Measurements from ENCODE around the gene ZBTB48.

The ZBTB48 gene

DNA sequence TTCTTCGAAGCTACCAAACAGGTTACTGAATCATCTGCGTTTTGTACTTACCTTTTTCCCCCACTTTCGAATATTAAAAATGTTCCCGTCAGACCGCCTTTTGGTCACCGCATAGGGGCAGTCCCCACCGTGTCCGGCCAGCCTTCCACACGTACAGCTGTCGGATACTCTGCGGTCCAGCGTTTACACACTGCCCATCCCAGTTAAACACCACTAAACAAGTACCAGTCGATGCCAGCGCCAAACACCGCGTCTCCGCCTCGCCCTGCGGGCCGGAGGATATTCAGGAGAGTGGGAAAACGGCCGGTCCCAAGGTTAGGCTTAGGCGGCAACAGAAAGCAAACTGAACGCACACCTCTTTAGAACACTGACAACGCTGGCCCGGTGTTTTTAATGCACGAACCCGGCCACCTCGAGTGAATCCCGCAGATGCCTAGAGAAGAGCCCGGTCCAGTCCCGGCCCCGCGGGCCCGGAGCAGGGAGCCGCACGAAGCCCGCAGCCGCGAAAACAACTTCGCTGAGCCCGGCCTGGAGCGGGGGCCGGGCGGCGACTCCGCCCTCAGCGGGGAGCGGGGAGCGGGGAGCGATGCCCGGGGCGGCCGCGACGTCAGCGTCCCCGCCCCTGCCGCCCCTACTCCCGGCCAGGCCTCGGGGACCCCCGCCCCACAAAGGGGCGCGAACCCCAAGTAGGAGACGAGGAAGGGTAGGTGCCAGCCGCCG, 33.0 kb downstream of the ZBTB48 start:
- DNase-seq (ENCODE audit: low read depth, low spot score) = no peak

GRCh38 chr1:6613361-6614018, 33.7 kb downstream of the ZBTB48 start, which contains the start of gene PHF13:
Gene PHF13, plus strand, starts transcription at chr1:6613731. Its CDS starts 336 bp downstream, at chr1:6614067.
- peak; percentile 98 for DNase-seq (ENCODE audit: low read depth, low spot score)

DNA sequence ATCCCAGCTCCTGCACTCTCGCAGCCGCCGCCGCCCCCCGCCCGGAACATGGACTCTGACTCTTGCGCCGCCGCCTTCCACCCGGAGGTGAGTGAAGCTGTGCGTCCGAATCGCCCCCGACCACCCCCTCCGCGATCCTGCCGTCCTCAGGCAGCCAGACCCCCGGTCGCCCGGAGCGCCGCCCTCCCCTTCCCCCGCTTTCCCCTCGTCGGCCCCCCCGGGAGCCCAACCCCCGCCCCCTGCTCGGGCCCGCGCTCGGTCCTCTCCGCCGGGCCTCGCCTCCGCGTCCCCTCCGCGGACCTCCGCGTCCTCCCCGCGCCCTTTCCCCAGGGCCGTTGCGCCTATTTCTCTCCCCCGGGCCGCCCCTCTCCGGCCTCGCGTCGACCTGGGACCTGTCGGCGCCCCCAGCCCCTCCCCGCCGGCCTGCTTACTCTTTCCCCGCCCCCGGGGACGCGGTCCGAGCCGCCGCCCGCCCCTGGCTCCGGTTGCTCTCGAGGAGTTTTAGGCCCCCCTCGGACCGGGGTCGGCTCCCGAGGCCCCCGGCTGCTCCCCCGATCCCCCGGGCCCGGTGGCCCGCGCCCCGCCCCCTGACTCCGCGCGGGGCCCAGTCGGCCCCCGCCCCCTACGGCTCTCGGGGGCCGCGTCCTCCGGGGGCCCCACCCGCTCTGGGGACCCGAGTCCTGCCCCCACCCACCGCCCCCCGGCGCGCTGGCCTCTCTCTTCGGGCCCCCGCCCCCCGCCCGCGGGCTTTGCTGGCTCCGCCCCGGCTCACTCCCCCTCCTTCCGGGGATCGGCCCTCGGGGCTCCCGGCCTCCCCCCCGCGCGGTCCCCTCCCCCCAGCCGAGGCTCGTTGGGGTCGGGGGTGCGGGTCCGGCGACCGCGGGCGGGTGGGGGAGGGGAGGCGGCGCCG, 34.5 kb downstream of the ZBTB48 start:
- DNase-seq (ENCODE audit: low read depth, low spot score) = peak; percentile 30

DNA sequence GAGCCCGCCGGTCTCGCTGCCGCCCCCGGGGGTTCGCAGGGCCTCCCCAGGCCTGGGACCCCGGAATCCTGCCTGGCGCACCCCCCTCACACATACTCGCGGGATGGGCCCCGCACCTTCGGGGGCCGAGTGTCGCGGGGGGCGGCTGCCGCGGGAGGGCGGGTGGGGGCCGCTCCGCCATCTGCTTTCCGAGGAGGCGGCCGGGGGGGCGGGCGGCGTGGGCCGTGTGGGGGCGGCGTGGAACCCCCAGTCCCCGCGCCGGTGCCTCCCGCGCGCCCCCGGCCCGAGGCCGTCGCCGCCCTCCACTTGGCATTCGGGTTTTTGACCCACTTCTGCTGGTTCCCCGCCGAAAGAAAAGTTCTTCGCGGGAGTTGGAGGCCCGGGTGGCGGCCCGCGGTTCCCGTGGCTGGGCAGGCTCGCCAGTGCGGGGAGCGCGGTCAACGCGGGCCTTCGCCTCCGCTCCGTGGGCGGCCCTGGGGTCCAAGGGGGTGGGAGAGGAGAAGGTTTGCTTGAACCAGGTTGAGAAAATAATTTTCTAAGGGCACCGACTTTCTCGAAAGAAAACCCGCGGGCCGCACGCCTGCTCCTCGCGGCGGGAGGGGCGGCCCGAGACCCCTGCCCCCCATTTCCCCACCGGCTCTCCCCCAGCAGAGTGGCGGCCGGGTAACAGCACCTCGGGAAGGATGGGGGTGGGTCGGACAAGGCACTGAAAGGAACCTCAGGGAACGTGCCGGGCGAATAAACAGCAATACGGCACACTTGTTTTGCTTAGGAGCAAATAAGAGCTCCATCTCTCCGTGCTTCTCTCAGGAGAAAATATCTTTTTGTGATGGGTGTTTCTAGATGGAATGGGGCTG, 35.4 kb downstream of the ZBTB48 start:
- no peak for DNase-seq (ENCODE audit: low read depth, low spot score)

GRCh38 chr1:6619045-6619444, 39.3 kb downstream of the ZBTB48 start:
- DNase-seq (ENCODE audit: low read depth, low spot score) = no peak

- DNase-seq (ENCODE audit: low read depth, low spot score) = no peak
Observed at GRCh38 chr1:6621429-6622391, 41.9 kb downstream of the ZBTB48 start.

- DNase-seq (ENCODE audit: low read depth, low spot score) = no peak
Observed at GRCh38 chr1:6622396-6623152, 42.8 kb downstream of the ZBTB48 start.

DNA sequence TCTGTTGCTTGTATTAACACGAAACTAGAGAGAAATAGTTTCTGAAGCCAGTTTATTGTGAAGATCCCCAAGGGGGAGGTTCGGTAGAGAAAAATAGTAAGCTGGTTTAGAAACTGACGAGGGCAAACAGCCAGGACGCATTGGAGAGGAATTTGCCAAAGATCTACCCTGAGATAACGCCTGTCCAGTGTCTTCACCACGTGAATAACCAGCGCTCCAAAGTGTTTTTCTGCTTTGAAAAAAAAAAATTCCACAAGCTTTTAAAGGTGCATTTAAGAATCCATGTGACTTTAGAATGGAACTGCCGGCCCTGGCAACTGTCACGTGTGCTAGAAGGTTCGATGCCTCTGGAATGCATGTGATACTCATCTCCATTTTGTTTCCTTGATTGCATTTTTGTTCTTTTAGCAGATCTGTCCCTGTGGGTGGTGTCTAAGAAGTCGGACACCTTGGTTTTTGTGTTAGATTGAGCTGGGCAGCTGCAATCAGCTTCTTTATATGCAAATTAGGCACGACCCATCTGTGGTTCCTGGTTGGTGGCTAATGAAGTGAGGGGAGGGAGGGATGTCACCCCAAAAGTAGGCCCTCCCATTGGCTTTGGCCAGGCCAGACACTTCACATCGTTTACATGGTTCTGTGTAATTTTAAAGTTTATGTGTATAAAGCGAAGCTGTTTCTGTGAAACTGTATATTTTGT, 43.6 kb downstream of the ZBTB48 start:
- no peak for DNase-seq (ENCODE audit: low read depth, low spot score)

GRCh38 chr1:6624710-6625583, 45.2 kb downstream of the ZBTB48 start, which contains the start of gene THAP3:
Gene THAP3, plus strand, starts transcription at chr1:6624868. Its CDS starts 351 bp downstream, at chr1:6625219.
- DNase-seq (ENCODE audit: low read depth, low spot score) = peak; percentile 75

DNA sequence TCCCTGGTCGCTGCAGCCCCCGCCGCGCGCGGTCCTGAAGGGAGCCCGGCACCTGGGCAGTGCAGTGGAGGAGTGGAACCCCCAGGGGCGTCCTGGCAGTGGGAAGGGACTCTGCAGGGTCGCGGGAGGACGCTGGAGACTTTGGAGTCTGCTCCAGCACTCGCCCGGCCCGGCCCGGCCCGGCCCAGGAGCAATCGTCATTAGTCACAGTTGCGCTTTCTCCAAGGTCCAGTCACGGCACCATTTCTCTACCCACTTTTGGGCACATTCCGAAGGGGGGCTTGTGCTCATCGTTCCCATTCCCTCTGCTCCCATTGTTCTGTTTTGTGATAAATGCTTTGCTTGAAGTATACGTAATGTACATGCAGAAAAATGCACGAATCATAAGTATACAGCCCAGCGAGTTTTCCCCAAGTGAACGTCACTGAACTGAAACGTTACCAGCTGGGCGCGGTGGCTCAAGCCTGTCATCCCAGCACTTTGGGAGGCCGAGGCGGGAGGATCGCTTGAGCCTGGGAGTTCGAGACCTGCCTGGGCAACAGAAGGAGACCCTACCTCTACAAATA, 45.9 kb downstream of the ZBTB48 start:
- no peak for DNase-seq (ENCODE audit: low read depth, low spot score)

DNA sequence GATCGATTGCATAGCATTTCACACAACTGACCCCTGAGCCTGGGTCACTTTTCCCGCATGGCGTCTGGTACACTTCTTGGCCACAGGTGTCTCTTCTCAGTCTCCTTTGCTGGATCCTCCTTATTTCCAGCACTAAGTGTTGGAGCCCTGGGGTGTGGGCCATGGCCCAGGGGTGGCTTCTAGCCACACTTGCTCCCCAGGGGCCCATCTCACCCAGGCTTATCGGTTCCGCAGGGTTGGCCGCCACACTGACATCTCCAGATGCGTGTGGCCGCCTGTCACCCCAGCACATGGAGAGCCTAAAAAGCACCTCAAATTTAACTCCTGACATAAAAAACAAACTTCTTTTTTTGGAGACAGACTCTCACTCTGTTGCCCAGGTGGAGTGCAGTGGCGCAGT, 47.2 kb downstream of the ZBTB48 start:
- DNase-seq (ENCODE audit: low read depth, low spot score) = no peak

GRCh38 chr1:6627841-6628545, 48.2 kb downstream of the ZBTB48 start:
- DNase-seq (ENCODE audit: low read depth, low spot score) = no peak

DNA sequence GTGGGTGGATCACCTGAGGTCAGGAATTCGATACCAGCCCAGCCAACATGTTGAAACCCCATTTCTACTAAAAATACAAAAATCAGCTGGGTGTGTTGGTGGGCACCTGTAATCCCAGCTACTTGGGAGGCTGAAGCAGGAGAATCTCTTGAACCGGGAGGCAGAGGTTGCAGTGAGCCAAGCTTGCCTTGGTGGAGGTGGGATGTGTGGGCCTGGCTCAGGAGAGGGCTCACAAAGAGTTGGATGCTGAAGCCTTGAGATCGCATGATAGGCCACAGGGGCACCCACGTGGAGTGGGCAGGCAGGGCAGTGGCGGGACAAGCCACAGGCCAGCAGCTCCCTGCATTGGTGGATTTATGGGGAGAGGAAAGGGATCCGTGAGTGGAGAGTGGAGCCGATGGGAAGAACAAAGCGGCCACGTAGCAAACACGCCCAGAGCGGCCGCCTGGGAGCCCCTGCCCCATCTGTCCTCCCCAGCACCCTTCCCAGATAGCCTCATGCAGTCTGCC, 49.2 kb downstream of the ZBTB48 start:
- DNase-seq (ENCODE audit: low read depth, low spot score) = no peak

DNA sequence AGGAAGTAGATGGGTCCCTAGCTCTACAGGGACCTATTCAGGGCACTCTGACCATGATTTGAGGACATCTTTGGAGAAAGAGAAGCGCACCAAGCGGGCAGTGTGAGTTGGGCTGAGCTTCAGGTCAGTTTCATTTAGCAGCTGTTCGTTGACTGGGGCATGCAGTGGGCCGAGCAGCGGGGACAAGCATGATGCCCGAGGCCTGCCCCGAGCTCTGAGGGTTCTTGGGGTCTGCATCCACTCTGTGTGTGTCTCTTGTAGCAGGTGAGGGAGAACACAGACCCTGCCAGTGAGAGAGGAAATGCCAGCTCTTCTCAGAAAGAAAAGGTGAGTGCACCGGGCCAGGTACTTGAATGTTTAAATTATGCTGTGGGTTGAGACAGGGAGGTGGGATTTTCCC, 50.2 kb downstream of the ZBTB48 start:
- no peak for DNase-seq (ENCODE audit: low read depth, low spot score)

- DNase-seq (ENCODE audit: low read depth, low spot score) = no peak
Observed at GRCh38 chr1:6631058-6631457, 51.3 kb downstream of the ZBTB48 start.
